ENCODE data around the gene ZBED1. TPM values are rescaled to one million over a fixed set of nuclear protein-coding genes. Genes with fewer than 3 reads are reported as not detected.

ZBED1 gene
- total and polyA plus RNA-seq, 9 of the 15 experiments (the other 6 are each of a cell fraction or from before 2014, with no cell fraction given), result 0.61 to 27.6 (median 13.9) TPM

DNA sequence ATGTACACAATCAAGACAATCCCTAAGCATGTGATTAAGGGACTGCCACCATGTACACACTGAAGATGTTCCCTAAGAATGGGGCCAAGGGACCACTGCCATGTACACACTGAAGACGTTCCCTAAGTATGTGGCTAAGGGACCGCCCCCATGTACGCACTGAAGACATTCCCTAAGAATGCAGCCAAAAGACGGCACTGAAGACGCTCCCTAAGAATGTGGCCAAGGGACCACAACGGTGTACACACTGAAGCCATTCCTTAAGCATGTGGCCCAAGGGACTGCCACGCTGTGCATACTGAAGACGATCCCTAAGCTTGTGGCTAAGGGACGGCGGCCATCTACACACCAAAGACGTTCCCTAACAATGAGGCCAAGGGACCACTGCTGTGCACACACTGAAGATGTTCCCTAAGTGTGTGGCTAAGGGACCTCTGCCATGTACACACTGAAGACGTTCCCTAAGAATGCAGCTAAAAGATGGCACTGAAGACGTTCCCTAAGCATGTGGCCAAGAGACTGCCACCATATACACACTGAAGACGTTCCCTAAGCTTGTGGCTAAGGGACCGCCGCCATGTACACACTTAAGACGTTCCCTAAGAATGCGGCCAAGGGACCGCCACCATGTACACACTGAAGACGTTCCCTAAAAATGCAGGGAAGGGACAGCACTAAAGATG lies 26.4 kb downstream of the ZBED1 start (continued):
- TF ChIP-seq, protein P1, sequence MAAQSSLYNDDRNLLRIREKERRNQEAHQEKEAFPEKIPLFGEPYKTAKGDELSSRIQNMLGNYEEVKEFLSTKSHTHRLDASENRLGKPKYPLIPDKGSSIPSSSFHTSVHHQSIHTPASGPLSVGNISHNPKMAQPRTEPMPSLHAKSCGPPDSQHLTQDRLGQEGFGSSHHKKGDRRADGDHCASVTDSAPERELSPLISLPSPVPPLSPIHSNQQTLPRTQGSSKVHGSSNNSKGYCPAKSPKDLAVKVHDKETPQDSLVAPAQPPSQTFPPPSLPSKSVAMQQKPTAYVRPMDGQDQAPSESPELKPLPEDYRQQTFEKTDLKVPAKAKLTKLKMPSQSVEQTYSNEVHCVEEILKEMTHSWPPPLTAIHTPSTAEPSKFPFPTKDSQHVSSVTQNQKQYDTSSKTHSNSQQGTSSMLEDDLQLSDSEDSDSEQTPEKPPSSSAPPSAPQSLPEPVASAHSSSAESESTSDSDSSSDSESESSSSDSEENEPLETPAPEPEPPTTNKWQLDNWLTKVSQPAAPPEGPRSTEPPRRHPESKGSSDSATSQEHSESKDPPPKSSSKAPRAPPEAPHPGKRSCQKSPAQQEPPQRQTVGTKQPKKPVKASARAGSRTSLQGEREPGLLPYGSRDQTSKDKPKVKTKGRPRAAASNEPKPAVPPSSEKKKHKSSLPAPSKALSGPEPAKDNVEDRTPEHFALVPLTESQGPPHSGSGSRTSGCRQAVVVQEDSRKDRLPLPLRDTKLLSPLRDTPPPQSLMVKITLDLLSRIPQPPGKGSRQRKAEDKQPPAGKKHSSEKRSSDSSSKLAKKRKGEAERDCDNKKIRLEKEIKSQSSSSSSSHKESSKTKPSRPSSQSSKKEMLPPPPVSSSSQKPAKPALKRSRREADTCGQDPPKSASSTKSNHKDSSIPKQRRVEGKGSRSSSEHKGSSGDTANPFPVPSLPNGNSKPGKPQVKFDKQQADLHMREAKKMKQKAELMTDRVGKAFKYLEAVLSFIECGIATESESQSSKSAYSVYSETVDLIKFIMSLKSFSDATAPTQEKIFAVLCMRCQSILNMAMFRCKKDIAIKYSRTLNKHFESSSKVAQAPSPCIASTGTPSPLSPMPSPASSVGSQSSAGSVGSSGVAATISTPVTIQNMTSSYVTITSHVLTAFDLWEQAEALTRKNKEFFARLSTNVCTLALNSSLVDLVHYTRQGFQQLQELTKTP (IDR thresholded peaks at IDR 0.05; ENCODE audit: low read depth in 1 of 2, partially characterized antibody in 2 of 2), result peak in 1 of 2 experiments; percentile 23
- no peak for TF ChIP-seq PHF20 (IDR thresholded peaks at IDR 0.05; ENCODE audit: partially characterized antibody)
- no peak for TF ChIP-seq SREBF2 (CRISPR knock-in tag; IDR thresholded peaks at IDR 0.05)
- no peak for TF ChIP-seq ZNF165 (CRISPR knock-in tag; IDR thresholded peaks at IDR 0.05; ENCODE audit: borderline replicate concordance)
- TF ChIP-seq MNT (conservative IDR thresholded peaks at IDR 0.05), result peak; percentile 52 to 79; a peak in 3 of 4 replicates
- TF ChIP-seq, protein P2, sequence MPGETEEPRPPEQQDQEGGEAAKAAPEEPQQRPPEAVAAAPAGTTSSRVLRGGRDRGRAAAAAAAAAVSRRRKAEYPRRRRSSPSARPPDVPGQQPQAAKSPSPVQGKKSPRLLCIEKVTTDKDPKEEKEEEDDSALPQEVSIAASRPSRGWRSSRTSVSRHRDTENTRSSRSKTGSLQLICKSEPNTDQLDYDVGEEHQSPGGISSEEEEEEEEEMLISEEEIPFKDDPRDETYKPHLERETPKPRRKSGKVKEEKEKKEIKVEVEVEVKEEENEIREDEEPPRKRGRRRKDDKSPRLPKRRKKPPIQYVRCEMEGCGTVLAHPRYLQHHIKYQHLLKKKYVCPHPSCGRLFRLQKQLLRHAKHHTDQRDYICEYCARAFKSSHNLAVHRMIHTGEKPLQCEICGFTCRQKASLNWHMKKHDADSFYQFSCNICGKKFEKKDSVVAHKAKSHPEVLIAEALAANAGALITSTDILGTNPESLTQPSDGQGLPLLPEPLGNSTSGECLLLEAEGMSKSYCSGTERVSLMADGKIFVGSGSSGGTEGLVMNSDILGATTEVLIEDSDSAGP (CRISPR knock-in tag; IDR thresholded peaks at IDR 0.05), result 0 out of 2 replicates have a peak, but pooled peaks have one; percentile 63
- no peak for TF ChIP-seq GMEB1 (CRISPR knock-in tag; IDR thresholded peaks at IDR 0.05)
- TF ChIP-seq TFAP4 (CRISPR knock-in tag; IDR thresholded peaks at IDR 0.05; ENCODE audit: borderline replicate concordance), result peak; percentile 66
- no peak for TF ChIP-seq ZNF589 (CRISPR knock-in tag; IDR thresholded peaks at IDR 0.05; ENCODE audit: low read depth)
- no peak for TF ChIP-seq ZNF311 (CRISPR knock-in tag; IDR thresholded peaks at IDR 0.05)
- no peak for TF ChIP-seq IRF2 (CRISPR knock-in tag; IDR thresholded peaks at IDR 0.05)
- TF ChIP-seq POLR2G (IDR thresholded peaks at IDR 0.05; ENCODE audit: low read depth, low read length), result no peak
- TF ChIP-seq ZNF134 (CRISPR knock-in tag; conservative IDR thresholded peaks at IDR 0.05), result no peak
- peak; percentile 27; the same call in 1 of the 2 replicates for TF ChIP-seq DPF2 (IDR thresholded peaks at IDR 0.05)
- no peak for TF ChIP-seq SMAD3 (CRISPR knock-in tag; conservative IDR thresholded peaks at IDR 0.05)
- TF ChIP-seq CBX3 (IDR thresholded peaks at IDR 0.05; ENCODE audit: borderline replicate concordance in 1 of 2, low read length in 2 of 2), result no peak
